ENCODE results near the gene ANAPC4.

Gene ANAPC4

DNA sequence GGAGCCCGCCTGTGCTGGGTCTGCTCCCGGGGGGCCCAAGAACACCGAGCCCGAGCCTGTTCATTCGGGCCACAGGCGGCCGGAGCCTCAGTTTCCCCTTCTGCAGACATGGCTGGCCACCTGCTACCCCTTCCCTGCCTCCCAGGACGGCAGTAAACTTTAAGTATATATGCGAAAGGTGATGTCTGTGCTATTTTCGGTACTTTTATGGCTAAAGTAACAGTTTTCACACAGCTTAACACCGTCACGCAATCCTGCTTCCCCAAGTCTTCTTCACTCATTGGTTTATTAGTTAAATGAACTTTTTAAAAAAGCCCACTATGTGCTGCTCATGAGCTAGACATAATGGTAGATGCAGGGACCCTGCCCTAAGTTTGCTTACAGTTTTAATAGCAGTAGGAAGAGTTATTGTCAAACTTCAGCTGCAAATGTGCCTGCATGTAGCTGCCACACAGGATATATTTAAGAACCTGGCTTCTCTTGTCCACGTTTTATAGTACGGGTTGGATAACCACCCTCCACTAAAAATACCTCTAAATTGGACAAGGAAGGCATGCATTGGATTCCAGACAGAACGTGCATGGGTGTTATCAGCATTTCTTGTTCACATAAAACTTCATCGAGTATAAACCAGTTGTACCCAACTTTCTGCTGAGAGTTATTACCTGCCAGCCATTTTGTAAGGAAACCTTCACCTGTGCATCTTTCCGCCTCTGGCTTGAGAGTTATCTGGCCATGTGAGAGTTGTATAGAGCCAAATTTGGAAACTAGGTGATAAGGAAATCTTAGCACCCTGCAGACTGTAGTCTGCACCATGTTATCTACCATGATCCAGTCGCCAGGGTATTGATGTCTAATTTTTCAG is 741 bp downstream of the ANAPC4 start:
- peak; percentile 41 for DNase-seq

DNA sequence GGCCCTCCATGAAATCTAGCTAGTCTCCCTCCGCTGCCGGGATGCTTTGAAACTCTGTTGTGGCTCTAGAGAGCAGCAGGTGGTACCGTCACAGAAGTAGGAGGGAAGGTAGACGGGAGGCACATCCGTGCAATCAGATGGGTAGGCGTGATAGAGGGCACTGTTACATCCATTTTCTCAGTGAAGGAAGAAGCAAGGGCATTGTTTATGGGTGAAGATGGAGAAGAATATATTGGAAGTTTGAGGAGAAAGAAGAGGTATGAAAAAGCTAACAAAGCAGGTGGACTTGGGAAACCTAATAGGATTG is 1.3 kb downstream of the ANAPC4 start:
- no peak for DNase-seq

- DNase-seq = no peak
Observed at GRCh38 chr4:25379591-25379990, 2.5 kb downstream of the ANAPC4 start.

- no peak for DNase-seq
Observed at GRCh38 chr4:25383647-25384046, 6.6 kb downstream of the ANAPC4 start.

DNA sequence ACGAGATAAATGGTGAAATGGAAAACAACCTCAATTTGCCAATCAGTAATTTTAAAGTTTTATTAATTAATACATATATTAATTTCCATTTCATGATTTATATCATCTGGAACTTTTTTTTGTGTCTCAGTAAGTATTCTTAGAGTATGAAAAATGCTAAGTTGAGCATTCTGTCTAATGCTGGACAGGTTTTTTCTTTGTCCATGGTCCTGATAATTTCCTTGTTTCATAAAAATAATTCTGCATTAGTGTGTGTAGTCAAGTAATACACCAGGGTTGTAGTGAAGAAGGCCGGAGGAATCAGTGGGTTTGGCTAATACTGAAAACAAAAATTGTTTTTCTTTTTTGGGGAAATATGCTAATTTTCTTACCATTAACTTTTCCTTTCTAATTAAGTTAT is 9.9 kb downstream of the ANAPC4 start:
- no peak for DNase-seq

- DNase-seq = no peak
Observed at GRCh38 chr4:25397305-25397704, 20.2 kb downstream of the ANAPC4 start.

GRCh38 chr4:25399510-25399909 is 22.4 kb downstream of the ANAPC4 start:
- DNase-seq = no peak

DNA sequence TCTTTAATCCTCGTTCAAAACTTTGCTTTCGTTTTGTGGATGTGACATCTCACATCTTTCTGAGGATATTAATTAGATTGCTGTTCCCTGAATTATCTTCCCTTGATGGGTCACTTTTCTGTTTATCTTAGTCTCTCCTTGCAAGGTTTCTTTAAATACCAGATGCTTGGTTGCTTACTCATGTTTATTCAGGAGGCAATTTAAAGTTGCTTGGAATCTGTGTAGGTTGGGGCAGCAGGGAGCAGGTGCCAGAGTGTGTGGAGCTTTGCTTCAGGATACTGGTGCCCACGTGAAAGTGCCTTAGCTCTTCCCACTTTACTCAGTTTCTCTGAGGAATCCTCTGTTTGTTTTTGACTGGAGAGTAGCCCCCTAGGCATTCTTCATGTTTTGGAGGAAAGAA is 24.0 kb downstream of the ANAPC4 start:
- DNase-seq = no peak

- no peak for DNase-seq
Observed at GRCh38 chr4:25402521-25402920, 25.5 kb downstream of the ANAPC4 start.

GRCh38 chr4:25403699-25404098 is 26.6 kb downstream of the ANAPC4 start:
- no peak for DNase-seq

GRCh38 chr4:25405453-25405852 is 28.4 kb downstream of the ANAPC4 start:
- DNase-seq = no peak

DNA sequence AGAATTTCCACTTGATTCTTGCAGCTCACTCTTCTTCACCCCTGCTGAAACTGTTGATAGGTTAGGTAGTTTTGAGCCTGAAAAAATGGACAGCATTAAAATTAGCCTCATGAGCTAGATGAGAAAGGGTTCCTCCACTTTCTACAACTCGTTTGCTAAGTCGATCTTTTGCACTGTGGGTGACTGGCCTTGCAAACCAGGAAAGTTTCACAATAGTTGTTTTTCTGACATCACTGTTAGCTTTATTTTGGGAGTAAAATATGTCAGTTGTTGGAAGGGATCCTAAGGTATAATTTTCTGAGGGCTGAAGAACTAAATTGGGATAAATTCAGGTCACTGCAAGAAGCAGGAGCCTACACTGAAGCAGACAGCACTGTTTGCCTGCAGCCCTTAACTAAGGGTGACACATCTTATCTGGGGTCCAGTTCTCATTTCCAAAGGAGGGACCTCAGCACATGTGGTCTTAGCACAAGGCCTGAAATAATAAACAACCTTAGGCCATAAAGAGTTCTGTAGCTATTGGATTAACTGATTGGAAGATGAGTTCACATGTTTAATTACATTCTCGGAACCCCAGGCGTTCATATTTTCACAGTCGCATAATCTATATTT is 29.1 kb downstream of the ANAPC4 start:
- DNase-seq = no peak

GRCh38 chr4:25410820-25411529 is 33.9 kb downstream of the ANAPC4 start:
- DNase-seq = no peak

DNA sequence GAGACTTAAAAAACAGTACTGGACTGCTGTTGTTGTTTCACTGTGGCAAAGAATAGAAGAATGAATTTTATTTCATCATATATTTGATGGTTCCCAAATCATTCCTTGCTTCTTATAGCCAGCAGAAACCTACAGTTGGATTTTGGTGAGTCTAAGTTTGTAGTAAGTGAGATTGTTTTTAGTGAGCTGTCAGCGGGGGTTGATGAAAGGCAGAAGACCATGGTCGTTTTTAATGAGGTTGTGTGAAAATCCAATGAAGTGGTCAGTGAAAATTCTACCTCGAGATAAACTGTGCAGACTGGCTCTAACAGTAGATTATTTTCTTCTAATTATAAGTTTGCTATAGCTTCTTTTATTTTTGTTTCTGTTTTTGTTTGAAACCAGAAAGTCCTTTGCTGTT is 36.2 kb downstream of the ANAPC4 start:
- no peak for DNase-seq

GRCh38 chr4:25417014-25417413 is 40.0 kb downstream of the ANAPC4 start:
- DNase-seq = no peak

- DNase-seq = no peak
Observed at GRCh38 chr4:25420931-25421330, 43.9 kb downstream of the ANAPC4 start.

GRCh38 chr4:25421816-25422525 is 44.9 kb downstream of the ANAPC4 start:
- DNase-seq = peak; percentile 28

- no peak for DNase-seq
Observed at GRCh38 chr4:25423548-25423947, 46.5 kb downstream of the ANAPC4 start.

- DNase-seq = no peak
Observed at GRCh38 chr4:25424539-25425228, 47.6 kb downstream of the ANAPC4 start.

- no peak for DNase-seq
Observed at GRCh38 chr4:25425361-25425760, 48.3 kb downstream of the ANAPC4 start.

DNA sequence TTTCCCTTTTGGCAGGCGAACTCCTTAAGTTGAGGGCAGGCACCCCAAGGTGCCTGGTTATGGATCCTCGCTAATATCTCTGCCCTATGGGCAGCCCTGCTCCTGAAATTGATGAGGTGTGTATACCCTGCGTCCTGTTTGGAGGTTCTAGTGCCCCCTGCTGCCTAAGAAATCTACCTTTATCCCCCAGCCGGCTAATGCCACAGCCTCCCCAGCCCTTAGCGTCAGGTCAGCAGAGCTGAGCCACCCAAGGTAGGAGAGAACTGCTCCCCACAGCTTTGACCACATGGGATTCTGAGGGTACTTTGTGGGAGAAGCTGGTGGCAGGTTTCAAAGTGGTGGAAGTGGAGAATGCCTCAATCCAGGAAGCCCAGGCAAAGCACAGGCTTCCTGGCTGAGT is 50.8 kb downstream of the ANAPC4 start:
- DNase-seq = no peak

- no peak for DNase-seq
Observed at GRCh38 chr4:25430630-25431029, 53.6 kb downstream of the ANAPC4 start.
